GM18867 (cell line): ENCODE results near the gene VIPR1.
"Not testable (repeated sequence)": the region's sequence is repeated elsewhere in the genome, so short reads cannot be mapped to it uniquely, and the experiment has no call there.

Experiments
- ATAC-seq: cut with Tn5 transposase; IDR thresholded peaks from one replicate; pipeline ENCODE4 v1.9.1; 2021; ENCODE audit warnings: mild to moderate bottlenecking, moderate library complexity; ENCODE audit not compliant: unreplicated experiment

The VIPR1 gene

DNA sequence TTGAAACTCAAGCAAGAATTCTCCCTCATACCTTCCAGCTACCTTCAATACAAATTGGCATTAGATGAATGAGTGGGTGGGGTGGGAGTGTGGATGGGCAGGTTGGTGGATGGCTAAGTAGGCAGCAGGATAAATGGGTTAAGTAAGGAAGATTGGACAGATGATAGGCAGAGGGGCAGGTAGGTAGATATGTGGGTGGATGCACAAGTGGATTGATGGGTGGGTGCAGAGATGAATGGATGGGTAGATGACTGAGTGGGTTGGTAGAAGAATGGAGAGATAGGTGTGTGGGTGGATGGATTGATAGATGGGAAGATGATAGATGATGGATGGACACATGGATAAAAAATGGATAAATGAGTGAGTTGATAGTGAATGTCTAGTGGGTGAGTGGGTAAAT lies 27.6 kb downstream of the VIPR1 start:
- no peak for ATAC-seq

DNA sequence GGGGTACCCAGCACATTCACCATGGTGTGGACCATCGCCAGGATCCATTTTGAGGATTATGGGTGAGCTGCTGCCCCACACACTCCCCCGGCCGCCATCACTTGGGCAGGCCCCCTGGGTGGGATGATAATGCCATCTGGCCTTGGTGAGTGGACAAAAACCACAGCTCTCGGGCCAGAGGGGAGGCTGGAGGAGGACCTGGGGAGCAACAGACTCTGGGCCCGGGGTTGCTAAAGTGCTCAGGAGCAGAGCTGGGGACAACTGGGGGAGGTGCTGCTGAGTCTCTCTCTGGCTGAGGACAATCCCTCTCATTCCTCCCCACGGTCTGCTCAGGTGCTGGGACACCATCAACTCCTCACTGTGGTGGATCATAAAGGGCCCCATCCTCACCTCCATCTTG lies 29.0 kb downstream of the VIPR1 start:
- ATAC-seq: no peak

DNA sequence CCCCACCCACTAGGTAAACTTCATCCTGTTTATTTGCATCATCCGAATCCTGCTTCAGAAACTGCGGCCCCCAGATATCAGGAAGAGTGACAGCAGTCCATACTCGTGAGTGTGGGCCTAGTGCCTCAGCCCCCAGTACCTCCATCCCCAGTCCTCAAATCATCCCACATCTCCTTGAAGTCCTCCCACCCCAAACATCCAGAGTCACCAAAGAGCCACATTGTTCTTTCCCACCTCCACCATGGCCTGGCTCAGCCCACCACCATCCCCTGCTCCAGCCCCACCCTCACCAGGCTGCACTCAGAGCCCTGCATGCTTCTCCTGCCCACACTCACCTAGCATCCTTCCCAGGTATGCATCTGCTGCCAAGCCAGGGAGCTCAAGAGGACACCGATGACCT lies 29.8 kb downstream of the VIPR1 start:
- no peak for ATAC-seq

DNA sequence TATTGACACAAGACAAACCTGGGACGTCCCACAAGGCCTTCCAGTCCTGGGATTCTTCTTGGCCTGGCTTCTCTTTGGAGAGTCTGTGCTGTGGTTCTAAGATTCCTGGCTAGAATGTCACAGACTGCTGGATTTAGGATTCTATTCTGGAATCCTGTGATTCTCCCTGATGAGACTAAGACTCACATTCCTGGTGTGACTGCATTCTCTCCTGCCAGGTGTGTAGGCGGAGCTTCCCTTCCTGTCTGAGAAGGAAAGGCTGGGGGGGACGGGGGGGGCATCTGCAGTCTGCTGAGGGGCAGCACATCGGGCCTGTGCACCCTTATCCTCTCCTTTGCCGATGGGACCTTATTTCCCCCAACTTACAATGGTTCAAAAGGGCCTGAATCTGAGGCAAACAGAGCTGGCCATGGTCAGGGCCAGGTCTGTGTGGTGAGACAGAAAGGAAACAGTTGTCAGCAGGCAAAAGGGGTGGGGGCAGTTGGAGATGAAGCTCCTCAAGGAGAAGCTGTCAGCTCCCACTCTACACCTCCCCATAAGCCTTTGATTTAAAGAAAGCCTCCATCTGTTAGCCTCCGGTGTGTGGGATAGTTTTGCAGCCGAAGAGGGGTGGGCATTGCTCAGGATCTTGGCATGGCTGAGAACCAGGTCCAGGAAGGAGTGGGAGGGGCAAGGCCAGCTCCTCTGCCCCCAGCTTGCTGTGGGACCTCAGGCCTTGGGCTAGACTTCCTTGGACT lies 30.9 kb downstream of the VIPR1 start:
- no peak for ATAC-seq

DNA sequence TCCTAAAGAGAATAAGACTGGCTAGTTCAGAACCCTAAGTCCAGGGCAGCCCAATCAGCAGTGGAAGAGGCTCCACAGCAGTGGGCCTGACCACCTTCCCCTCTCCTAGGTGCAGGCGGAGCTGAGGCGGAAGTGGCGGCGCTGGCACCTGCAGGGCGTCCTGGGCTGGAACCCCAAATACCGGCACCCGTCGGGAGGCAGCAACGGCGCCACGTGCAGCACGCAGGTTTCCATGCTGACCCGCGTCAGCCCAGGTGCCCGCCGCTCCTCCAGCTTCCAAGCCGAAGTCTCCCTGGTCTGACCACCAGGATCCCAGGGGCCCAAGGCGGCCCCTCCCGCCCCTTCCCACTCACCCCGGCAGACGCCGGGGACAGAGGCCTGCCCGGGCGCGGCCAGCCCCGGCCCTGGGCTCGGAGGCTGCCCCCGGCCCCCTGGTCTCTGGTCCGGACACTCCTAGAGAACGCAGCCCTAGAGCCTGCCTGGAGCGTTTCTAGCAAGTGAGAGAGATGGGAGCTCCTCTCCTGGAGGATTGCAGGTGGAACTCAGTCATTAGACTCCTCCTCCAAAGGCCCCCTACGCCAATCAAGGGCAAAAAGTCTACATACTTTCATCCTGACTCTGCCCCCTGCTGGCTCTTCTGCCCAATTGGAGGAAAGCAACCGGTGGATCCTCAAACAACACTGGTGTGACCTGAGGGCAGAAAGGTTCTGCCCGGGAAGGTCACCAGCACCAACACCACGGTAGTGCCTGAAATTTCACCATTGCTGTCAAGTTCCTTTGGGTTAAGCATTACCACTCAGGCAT lies 33.7 kb downstream of the VIPR1 start:
- no peak for ATAC-seq

DNA sequence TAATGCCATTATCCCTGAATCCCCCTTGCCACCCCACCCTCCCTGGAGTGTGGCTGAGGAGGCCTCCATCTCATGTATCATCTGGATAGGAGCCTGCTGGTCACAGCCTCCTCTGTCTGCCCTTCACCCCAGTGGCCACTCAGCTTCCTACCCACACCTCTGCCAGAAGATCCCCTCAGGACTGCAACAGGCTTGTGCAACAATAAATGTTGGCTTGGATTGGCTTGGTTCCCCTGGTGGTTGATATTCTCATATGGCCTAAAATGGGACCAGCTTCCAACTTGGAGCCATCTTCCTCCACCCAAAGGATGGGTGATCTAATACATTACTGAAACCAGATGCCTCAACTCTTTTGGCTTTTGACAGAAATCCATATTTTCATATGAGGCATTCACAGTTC lies 34.9 kb downstream of the VIPR1 start:
- no peak for ATAC-seq

DNA sequence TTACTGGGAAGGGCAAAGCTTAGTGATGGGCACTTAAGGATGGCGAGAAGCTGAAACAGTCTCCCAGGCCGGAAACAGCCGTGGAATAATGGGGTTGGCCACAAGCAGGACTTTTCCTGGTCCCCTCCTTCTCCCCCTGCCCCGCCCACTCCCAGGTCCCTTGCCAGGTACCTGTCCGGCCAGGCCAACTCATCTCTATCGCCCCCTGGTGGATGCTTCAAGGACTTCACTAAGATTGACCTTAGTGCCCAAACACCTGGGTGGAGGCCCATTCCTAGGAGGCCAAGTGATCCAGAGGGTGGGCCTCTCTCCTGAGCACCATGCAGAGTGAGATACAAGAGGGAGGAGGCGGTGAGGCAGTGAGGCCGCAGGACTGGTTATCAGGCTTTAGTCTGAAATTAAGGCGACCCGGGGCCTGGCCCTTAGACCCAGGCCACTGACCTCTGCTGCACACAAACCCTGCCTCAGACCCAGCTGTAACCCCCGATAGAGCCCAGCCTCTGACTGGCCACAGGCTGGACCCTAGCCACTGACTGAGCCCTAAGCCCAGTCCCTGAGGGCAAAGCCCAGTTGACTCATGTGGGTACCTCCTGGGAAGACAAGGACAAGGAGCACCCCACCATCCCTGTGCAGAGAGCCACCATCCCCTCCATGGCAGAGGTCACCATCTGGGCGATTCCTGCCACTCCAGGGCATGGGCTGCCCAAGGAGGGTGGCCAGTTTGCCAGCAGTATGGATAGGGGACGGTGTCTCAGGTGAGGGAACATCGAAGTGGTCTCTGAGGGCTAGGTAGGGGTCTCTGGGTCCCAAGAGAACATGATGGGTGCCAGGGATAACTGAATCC lies 37.6 kb downstream of the VIPR1 start:
- ATAC-seq: peak; percentile 54

DNA sequence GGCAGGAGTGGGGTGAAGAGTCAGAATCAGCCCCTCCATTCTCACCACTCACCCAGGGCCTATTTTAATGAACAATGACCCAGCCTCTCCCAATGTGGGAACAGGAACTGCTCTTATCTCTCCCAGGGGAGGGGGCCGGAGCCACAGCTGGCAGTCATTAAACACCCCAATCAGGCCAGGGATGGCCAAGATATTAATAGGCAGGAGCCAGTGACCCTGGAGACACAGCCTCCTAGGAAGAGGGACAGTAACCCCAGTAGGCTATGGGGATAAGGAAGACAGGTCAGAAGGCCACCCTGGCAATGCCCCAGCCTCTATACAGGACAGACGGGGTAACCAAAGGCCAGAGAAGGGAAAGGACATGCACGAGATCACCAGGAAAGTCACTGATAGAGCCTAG lies 38.6 kb downstream of the VIPR1 start:
- no peak for ATAC-seq

DNA sequence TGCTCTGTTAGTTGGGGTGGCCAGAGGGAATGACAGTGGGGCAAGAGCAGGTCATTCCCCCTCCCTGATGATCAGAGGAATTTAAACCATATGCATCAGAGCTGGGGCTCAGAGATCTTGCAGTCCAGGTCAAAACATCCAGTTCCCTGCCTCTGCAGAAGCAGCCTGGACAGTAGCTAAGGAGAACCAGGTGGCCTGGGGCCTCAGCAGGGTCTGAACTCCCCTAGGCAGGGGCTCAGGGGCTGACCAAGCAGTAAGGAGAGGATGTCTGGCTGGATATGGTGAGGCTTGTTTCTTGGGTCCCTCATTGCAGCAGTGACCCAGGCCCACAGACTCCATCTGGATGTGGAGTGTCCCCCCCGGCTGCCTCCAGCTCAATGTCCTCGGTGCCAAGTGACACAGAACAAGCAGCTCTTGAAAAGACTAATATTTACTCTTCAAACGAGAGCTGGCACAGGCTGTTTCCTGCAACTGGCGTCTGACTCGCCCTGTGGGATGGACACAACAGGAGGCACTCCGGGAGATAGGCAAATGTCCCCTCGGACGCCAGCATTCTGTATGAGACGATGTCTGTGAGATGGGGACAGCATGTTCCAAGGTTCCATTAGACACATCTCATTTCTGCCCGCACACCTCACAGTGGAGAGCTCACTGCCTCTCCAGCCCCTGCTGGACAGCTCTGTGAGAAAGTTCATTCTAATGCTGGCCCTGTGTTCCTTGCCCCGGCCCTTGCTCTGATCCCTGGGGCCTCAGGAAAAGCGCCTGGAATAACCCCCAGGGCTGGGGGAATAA lies 42.2 kb downstream of the VIPR1 start:
- no peak for ATAC-seq

DNA sequence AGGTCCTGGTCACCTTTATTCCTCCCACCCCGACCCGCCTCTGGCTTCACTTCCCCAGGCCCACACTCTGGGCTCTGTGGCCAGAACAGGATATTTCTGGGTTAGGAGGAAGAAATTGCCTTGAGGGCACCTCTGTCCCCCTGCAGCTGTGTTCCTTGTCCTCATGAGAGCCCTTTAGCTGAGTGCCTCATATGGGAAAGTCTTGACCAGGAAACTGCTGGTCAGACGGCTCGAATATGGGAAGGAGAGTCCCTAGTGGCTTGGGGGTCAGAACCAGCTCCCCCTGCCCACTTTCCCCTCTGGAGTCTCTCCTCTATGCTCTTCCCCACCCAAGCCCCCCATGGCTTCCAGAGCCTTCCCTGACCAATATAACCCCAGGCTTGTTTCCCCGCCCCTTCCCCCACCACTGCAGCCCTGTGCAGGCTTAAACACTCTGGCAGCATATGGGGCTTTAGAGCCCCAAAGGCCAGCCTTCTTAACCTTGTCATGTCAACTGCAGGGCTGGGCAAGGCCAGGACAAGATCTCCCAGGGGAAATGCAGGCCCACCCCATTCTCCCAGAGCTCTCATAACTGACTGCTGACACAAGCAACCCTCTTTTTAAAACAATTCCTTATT lies 42.9 kb downstream of the VIPR1 start:
- no peak for ATAC-seq

DNA sequence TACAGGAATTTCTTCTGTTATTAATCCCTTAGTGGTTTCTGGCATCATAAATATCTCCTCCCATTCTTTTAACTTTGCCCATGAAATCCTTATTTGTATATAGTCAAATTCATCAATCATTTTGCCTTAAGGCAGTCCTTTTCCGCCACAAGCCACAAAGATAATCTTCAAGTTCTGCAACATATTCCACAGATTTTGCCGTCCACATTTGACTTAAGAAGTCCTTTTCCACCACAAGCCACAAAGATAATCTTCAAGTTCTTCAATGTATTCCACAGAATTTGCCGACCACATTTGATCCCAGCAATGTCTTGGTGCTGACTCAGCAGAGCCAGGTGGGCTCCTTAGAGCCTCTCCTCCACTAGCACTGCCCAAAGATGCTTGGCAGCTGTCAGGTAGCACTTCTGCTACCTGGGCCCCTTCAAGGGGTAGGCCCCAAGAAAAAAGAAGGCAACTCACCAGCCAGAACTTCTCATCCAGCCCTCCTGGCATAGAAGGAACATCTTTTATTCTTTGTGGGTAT lies 44.3 kb downstream of the VIPR1 start:
- ATAC-seq: no peak

DNA sequence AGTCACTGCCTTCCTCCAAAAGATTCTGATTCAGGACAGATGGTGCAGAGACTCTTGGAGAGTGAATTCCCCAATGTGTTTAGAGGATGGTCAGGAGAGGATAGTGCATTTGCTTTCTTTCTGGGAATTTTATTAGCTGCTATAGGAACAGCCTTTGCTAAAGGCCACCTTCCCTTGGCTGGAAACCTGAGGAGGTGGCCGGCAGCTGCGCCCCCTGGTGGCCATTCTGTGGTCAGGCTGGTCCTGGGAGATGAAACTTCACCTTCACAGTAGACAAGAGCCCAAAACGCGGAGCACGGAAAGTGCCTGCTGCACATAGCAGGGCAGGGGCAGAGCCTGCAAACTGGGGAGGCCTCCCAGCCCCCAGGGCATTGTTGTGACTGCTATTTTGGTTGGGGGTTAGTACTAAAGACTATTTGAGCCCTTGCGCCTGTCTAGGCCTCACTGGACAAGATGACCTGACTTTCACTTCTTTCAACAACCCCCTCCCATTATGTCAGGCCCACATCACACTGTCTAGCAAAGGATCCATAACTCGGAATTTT lies 45.0 kb downstream of the VIPR1 start:
- peak; percentile 72 for ATAC-seq

DNA sequence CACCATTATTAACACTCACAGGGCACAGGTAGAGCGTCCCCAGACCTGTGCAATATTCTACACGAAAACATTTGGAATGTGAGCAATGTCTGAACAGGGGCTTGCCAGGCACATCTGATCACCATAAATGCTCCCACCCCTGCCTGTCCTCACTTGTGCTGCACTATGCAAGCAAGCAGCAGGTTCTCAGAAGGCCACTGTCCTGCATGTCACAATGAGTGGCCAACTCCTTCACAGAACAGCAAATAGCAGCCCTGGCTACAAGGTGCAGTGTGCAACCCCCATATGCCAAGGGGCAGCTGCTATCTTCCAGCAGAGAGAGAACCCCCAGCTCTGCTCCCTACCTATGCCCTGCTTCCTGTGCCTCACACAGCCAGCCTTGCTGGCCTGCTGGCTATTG lies 46.7 kb downstream of the VIPR1 start:
- ATAC-seq: no peak

DNA sequence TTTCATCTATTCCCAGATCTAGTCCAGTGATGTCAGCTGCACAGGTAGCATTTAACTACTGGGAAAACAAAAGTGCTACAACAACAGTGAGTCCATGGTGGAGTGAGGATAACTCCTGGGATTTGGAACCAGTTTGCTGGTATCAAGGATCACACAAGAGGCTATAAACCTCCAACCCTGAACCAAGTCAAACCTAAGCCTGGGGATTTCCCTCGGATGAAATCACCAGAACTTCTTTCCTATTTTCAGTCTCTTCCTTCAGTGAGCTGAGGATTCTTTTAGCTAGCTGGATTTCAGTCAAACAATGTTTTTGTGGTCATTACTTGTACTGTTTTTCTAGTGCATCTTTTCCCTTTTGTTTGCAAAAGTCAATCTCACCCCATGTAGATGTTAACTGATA lies 47.8 kb downstream of the VIPR1 start:
- ATAC-seq: no peak

DNA sequence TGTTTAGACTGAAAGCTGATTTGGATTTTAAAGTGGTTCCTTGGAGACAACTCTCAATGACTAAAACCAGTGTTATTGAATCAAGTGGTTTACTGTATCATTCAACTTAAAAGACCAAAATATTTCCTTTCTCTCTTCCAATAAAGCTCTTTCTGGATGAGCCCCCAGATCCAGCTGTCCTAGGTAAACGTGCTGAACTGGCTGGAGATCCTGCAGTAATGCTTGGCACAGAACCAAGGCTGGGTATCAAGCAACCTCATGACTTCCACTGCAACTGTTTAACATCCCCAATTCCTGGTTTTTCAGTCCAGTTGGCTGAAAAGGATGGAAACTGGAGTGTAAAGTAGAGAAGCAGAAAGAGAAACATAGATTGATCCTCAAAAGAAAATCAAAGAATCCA lies 50.4 kb downstream of the VIPR1 start:
- ATAC-seq: no peak

DNA sequence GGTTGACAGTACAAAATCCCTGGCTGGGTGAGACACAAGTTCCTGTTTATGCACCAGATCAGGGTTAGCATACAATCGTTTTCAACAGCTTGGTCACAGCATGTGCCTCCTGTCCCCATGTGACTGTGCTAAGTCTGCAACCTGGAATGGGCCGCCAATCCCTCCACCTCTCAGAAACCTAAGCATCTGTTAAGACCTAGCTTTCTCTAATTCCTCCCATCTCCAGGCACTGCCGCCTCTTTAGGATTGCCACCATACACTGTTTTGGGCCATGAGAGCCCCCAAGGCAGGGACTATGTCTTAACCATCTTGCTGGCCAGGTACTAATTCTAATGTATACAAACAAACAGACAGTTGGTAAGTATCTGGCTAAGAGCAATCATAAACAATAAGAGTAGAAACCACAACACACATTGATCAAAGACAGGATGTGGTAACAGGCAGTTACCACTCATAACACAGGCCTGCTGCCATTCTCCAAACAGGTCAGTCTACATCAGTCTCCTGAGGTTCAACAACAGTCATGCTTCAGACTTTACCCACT lies 53.7 kb downstream of the VIPR1 start:
- peak; percentile 70 for ATAC-seq

DNA sequence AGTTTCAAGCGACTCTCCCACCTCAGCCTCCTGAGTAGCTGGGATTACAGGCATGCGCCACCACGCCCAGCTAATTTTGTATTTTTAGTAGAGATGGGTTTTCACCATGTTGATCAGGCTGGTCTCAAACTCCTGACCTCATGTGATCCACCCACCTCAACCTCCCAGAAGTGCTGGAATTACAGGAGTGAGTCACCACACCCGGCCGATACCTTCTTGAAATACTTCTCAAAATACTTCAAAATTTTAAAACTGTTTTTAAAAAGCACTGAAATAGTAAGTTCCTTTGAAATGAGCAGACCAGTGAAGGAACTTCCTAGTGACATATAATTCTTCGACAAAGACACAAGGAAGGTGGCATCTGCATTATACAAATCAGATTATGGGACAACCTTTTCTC lies 54.4 kb downstream of the VIPR1 start:
- not testable (repeated sequence) for ATAC-seq

DNA sequence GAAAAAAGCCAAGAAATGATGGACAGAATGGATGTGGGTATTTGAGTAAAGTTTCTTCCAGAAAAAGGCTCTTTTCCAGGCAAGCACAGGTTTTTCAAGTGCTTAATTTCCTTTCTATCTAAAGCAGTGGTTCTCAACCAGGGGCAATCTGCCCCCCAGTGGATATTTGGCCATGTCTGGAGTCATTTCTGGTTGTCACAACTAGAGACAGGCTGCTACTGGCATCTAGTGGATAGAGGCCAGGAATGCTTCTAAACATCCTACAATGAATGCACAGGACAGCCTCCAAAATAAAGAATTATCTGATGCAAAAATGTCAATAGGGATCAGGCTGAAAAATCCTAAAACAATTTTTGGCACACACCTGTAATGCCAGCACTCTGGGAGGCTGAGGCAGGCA lies 55.4 kb downstream of the VIPR1 start:
- ATAC-seq: no peak

DNA sequence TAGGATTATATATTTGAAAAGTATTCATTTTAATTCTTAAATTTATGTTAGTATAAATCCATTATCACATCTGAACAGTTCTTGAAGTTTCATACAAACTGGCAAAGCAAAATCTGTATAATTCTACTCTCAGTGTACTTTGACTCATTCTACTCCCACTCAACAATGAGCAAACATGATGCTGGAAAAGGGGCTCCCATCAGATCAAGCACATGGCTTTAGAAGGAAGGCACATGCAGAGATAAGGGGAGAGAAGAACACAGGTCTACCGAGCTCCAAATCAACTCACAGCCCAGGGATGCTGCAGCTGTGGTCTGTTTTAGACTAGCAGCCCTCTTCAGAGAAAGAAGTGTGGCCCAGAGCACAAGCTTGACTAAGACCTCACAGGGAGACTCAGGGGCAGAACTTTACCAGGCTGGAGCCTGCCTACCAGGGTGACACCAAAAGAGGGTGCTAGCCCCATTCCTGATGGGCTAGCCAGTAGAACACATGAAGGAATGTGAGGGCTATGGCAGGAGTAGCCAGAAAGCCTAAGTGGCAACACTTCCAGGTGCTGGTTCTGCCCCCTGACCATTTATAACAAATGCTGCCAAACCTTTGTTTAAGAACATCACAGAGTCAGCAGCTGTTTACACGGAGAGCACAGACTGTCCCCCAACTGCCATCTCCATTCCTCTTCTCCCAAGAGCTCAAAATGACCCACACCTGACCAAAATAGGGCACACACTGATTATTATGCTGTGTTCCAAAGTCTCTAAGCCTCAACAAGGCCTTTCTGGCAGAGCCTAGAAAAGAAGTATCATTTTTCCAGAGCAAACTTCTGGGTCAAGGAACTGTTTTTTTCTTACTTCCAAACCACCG lies 59.8 kb downstream of the VIPR1 start:
- no peak for ATAC-seq
